Measurements from ENCODE around the gene PISD.

The PISD gene

GRCh38 chr22:31612891-31613285, 49.1 kb downstream of the PISD start:
- H2AFZ ChIP-seq (ENCODE audit: low read depth, low read length), result no peak overlapping the region
- peaks cover 28% of the 10 kb centered on the region for H3K4me1 ChIP-seq (ENCODE audit: low read length)
- H3K79me2 ChIP-seq (ENCODE audit: low read length), result no peaks in the 10 kb centered on the region
- TF ChIP-seq EZH2phosphoT487 (IDR thresholded peaks at IDR 0.05; ENCODE audit: low read depth) (no peak), CTCF (IDR thresholded peaks at IDR 0.05; ENCODE audit: low read depth, low read length) (no peak)
- no peak overlapping the region for H3K4me2 ChIP-seq (ENCODE audit: low read length)
- H4K20me1 ChIP-seq (ENCODE audit: insufficient read depth, low read length), result peaks cover 18% of the 10 kb centered on the region
- H3K36me3 ChIP-seq (replicated peaks; ENCODE audit: low read depth, low read length), result peaks cover 43% of the 10 kb centered on the region
- H3K9me3 ChIP-seq (ENCODE audit: insufficient read depth, low read length), result no peaks in the 10 kb centered on the region
- H3K27me3 ChIP-seq (ENCODE audit: low read depth, low read length), result no peaks in the 10 kb centered on the region
- no peak overlapping the region for H3K9ac ChIP-seq (ENCODE audit: low read length)
- no peak overlapping the region for H3K4me3 ChIP-seq (ENCODE audit: low read length)
- no peak overlapping the region for H3K27ac ChIP-seq (ENCODE audit: low read length)

DNA sequence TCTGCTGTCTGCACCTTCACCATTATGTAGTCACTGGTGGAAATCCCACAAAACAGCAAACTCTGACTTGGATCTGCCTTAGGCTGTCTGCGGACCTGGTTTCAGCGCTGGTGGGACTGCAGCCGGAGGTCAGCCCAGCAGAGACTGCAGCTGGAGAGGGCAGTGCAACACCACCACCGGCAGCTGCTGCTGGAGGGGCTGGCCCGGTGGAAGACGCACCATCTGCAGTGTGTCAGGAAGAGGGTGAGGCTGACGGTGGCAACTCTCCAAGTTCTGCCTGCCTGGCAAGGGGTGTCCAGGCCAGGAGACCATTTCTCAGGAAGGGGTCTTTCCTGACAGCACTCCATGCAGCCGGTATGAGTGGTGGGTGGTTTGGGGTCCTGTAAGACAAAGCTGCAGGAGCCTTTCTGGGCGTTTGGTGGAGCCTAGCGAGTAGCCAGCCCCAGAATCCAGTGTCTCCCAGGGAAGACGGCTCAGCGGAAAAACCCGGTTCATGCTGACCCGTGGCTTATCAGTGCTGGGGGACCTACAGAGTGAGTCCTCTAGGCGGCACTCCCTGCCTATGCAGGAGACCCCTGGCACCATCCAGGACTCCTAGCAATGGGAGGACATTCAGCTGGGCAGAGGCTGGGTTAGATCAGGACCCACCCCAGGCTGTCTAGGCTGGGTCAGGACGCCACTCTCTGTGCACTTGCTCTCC, 50.8 kb downstream of the PISD start:
- peaks cover 6% of the 10 kb centered on the region; the same call in 1 of the 2 replicates for H4K20me1 ChIP-seq (ENCODE audit: insufficient read depth, low read length)
- no peak overlapping the region for H3K27ac ChIP-seq (ENCODE audit: low read length)
- no peak overlapping the region for H3K9ac ChIP-seq (ENCODE audit: low read length)
- no peak overlapping the region for H3K4me3 ChIP-seq (ENCODE audit: low read length)
- no peak overlapping the region for H2AFZ ChIP-seq (ENCODE audit: low read depth, low read length)
- H3K4me2 ChIP-seq (ENCODE audit: low read length), result no peak overlapping the region
- peaks cover 36% of the 10 kb centered on the region for H3K36me3 ChIP-seq (replicated peaks; ENCODE audit: low read depth, low read length)
- H3K79me2 ChIP-seq (ENCODE audit: low read length), result no peaks in the 10 kb centered on the region
- no peaks in the 10 kb centered on the region for H3K27me3 ChIP-seq (ENCODE audit: low read depth, low read length)
- TF ChIP-seq EZH2phosphoT487 (IDR thresholded peaks at IDR 0.05; ENCODE audit: low read depth), result no peak
- no peak for TF ChIP-seq CTCF (IDR thresholded peaks at IDR 0.05; ENCODE audit: low read depth, low read length)
- no peaks in the 10 kb centered on the region for H3K9me3 ChIP-seq (ENCODE audit: insufficient read depth, low read length)
- H3K4me1 ChIP-seq (ENCODE audit: low read length), result peaks cover 12% of the 10 kb centered on the region

DNA sequence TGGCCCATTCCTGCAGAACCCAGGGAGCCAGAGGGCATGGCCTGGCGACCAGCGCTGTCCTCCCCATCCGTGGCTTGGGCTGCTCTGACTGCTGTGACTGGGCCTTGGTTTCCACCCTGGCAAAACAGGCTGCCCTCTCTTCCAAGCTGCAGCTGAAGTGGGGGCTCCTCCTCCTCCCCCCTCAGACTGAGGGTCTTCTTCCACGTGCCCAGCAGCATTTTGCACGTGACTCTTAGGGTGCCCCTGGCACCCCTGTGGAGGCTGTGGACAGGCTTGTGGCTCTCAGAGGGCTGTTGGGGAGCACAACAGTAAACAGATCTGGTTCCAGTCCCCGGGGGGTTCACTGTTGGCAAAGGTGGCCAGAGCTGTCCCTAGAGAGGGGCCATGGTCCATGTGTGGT, 51.4 kb downstream of the PISD start:
- H3K79me2 ChIP-seq (ENCODE audit: low read length), result no peaks in the 10 kb centered on the region
- no peak overlapping the region for H3K9ac ChIP-seq (ENCODE audit: low read length)
- no peak overlapping the region for H3K4me3 ChIP-seq (ENCODE audit: low read length)
- H4K20me1 ChIP-seq (ENCODE audit: insufficient read depth, low read length), result no peaks in the 10 kb centered on the region; the same call in 1 of the 2 replicates
- TF ChIP-seq CTCF (IDR thresholded peaks at IDR 0.05; ENCODE audit: low read depth, low read length) (no peak), EZH2phosphoT487 (IDR thresholded peaks at IDR 0.05; ENCODE audit: low read depth) (no peak)
- H3K27ac ChIP-seq (ENCODE audit: low read length), result no peak overlapping the region
- H3K27me3 ChIP-seq (ENCODE audit: low read depth, low read length), result no peaks in the 10 kb centered on the region
- H2AFZ ChIP-seq (ENCODE audit: low read depth, low read length), result no peak overlapping the region
- H3K4me2 ChIP-seq (ENCODE audit: low read length), result no peak overlapping the region
- peaks cover 37% of the 10 kb centered on the region for H3K36me3 ChIP-seq (replicated peaks; ENCODE audit: low read depth, low read length)
- H3K4me1 ChIP-seq (ENCODE audit: low read length), result peaks cover 6% of the 10 kb centered on the region
- H3K9me3 ChIP-seq (ENCODE audit: insufficient read depth, low read length), result no peaks in the 10 kb centered on the region

DNA sequence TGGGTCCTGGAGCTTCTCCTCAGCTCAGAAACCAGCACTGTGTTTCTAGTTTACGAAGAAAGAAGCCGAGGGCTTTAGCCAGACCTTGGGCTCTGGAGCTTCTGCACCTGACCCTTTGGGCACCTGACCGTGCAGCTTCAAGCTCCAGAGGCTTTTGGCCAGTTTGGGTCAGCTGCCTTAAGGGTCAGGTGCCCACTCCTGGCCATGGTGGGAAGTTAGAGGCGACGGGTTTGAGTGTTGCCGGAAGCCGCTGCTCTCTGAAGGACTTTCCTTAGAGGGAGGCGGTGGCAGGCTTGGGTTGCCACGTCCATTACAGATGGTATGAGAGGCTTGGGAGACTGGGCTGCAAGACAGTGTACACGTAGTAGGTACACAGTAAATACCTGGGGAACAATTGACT, 52.3 kb downstream of the PISD start:
- TF ChIP-seq EZH2phosphoT487 (IDR thresholded peaks at IDR 0.05; ENCODE audit: low read depth) (no peak), CTCF (IDR thresholded peaks at IDR 0.05; ENCODE audit: low read depth, low read length) (no peak)
- no peak overlapping the region for H3K4me3 ChIP-seq (ENCODE audit: low read length)
- H3K27ac ChIP-seq (ENCODE audit: low read length), result no peak overlapping the region
- no peaks in the 10 kb centered on the region for H4K20me1 ChIP-seq (ENCODE audit: insufficient read depth, low read length)
- H3K27me3 ChIP-seq (ENCODE audit: low read depth, low read length), result no peaks in the 10 kb centered on the region
- H3K9me3 ChIP-seq (ENCODE audit: insufficient read depth, low read length), result no peaks in the 10 kb centered on the region
- H3K9ac ChIP-seq (ENCODE audit: low read length), result no peak overlapping the region
- no peak overlapping the region for H3K4me2 ChIP-seq (ENCODE audit: low read length)
- no peak overlapping the region for H2AFZ ChIP-seq (ENCODE audit: low read depth, low read length)
- H3K36me3 ChIP-seq (replicated peaks; ENCODE audit: low read depth, low read length), result peaks cover 32% of the 10 kb centered on the region
- no peaks in the 10 kb centered on the region for H3K79me2 ChIP-seq (ENCODE audit: low read length)
- no peaks in the 10 kb centered on the region for H3K4me1 ChIP-seq (ENCODE audit: low read length)
